Neuronal stem cell (in vitro differentiated cells): ENCODE measurements around the gene LRRC23.
A peak's percentile ranks its signal among the peaks of the same experiment; 100 is the strongest.

ENCODE experiments used
- DNase-seq: peaks from one replicate; pipeline ENCODE4 v3.0.0-alpha.2; 2013; ENCODE audit warnings: low spot score
- H2AFZ ChIP-seq: one replicate; pipeline ENCODE4 v1.6.1; 2013; ENCODE audit warnings: mild to moderate bottlenecking, low read length, inconsistent platforms
- H2AK5ac ChIP-seq: 2 replicates; pipeline ENCODE4 v1.6.1; 2013; ENCODE audit warnings: low read depth, mild to moderate bottlenecking, inconsistent platforms, low read length, moderate library complexity, mixed read lengths
- H2BK120ac ChIP-seq: 2 replicates; pipeline ENCODE4 v1.6.1; 2013; ENCODE audit warnings: low read depth, mild to moderate bottlenecking, inconsistent platforms, low read length, moderate library complexity, mixed read lengths
- H2BK12ac ChIP-seq: one replicate; pipeline ENCODE4 v1.6.1; 2013; ENCODE audit warnings: low read length, inconsistent platforms
- H2BK15ac ChIP-seq: 2 replicates; pipeline ENCODE4 v1.6.1; 2013; ENCODE audit warnings: mild to moderate bottlenecking, low read length, inconsistent platforms, mixed read lengths
- H2BK5ac ChIP-seq: one replicate; pipeline ENCODE4 v1.6.1; 2013; ENCODE audit warnings: inconsistent platforms, mild to moderate bottlenecking, low read length, moderate library complexity
- H3K14ac ChIP-seq: one replicate; pipeline ENCODE4 v1.6.1; 2013; ENCODE audit warnings: low read length, inconsistent platforms
- H3K18ac ChIP-seq: 2 replicates; pipeline ENCODE4 v1.6.1; 2013; ENCODE audit warnings: low read length, inconsistent platforms
- H3K23ac ChIP-seq: 2 replicates; pipeline ENCODE4 v1.6.1; 2013; ENCODE audit warnings: low read depth, mild to moderate bottlenecking, mixed read lengths, low read length, inconsistent platforms; ENCODE audit not compliant: poor library complexity
- H3K27ac ChIP-seq: replicated peaks from 3 replicates; pipeline ENCODE4 v1.5.1; 2013; ENCODE audit warnings: low read length, inconsistent platforms
- H3K27me3 ChIP-seq, 3 experiments: 2 replicates each; pipeline ENCODE4 v1.6.1; 2013; ENCODE audit warnings: low read length in 3 of 3, mild to moderate bottlenecking in 2 of 3, inconsistent platforms in 1 of 3, low read depth in 1 of 3, mixed read lengths in 1 of 3, moderate library complexity in 1 of 3; ENCODE audit not compliant: control insufficient read depth in 3 of 3, insufficient read depth in 3 of 3
- H3K36me3 ChIP-seq, 2 donors: replicated peaks in 1 of 2; 2 replicates each; pipeline ENCODE4 v1.6.1; 2013; ENCODE audit warnings: low read length in 2 of 2; ENCODE audit not compliant: control insufficient read depth in 2 of 2, insufficient read depth in 2 of 2
- H3K4ac ChIP-seq: 2 replicates; pipeline ENCODE4 v1.6.1; 2013; ENCODE audit warnings: inconsistent platforms, mild to moderate bottlenecking, low read length, moderate library complexity
- H3K4me1 ChIP-seq, 2 donors: 1 replicate in 1 of 2; 2 replicates in 1 of 2; pipeline ENCODE4 v1.6.1; 2013; ENCODE audit warnings: low read length in 2 of 2, low read depth in 1 of 2; ENCODE audit not compliant: control insufficient read depth in 2 of 2, insufficient read depth in 1 of 2
- H3K4me2 ChIP-seq: one replicate; pipeline ENCODE4 v1.6.1; 2013; ENCODE audit warnings: mild to moderate bottlenecking, low read length, inconsistent platforms; ENCODE audit not compliant: insufficient read depth, poor library complexity, severe bottlenecking
- H3K4me3 ChIP-seq, 2 donors: 2 replicates each; pipeline ENCODE4 v1.5.1; 2013; ENCODE audit warnings: low read length in 2 of 2, mild to moderate bottlenecking in 2 of 2, inconsistent platforms in 1 of 2, moderate library complexity in 1 of 2
- H3K79me1 ChIP-seq: one replicate; pipeline ENCODE4 v1.6.1; 2013; ENCODE audit warnings: low read depth, mild to moderate bottlenecking, inconsistent platforms, low read length, moderate library complexity
- H3K9ac ChIP-seq: one replicate; pipeline ENCODE4 v1.6.1; 2013; ENCODE audit warnings: mild to moderate bottlenecking, low read depth, low read length, inconsistent platforms; ENCODE audit not compliant: poor library complexity
- H3K9me3 ChIP-seq, 2 donors: replicated peaks in 1 of 2; 2 replicates each; pipeline versions ENCODE3 to v1.6.1; 2013; ENCODE audit warnings: low read length in 2 of 2, mild to moderate bottlenecking in 2 of 2, inconsistent platforms in 1 of 2, low read depth in 1 of 2, mixed read lengths in 1 of 2, moderate library complexity in 1 of 2; ENCODE audit not compliant: control insufficient read depth in 2 of 2, insufficient read depth in 1 of 2
- H4K8ac ChIP-seq: one replicate; pipeline ENCODE4 v1.6.1; 2013; ENCODE audit warnings: low read depth, mild to moderate bottlenecking, inconsistent platforms, low read length, moderate library complexity
- H4K91ac ChIP-seq: one replicate; pipeline ENCODE4 v1.6.1; 2013; ENCODE audit warnings: low read length, low read depth, mild to moderate bottlenecking, inconsistent platforms; ENCODE audit not compliant: poor library complexity
- WGBS, 2 donors: extraction: QIAGEN DNeasy Blood & Tissue Kit; methylation state at CpG; one replicate each; pipeline ENCODE4 v1.1.7; 2013; ENCODE audit warnings: missing lambda C conversion rate in 2 of 2, mixed read lengths in 1 of 2; ENCODE audit not compliant: insufficient read length in 2 of 2, insufficient replicate concordance in 1 of 2; ENCODE audit errors: extremely low coverage in 2 of 2; 5-methylcytosine and 5-hydroxymethylcytosine counted together

LRRC23 gene

DNA sequence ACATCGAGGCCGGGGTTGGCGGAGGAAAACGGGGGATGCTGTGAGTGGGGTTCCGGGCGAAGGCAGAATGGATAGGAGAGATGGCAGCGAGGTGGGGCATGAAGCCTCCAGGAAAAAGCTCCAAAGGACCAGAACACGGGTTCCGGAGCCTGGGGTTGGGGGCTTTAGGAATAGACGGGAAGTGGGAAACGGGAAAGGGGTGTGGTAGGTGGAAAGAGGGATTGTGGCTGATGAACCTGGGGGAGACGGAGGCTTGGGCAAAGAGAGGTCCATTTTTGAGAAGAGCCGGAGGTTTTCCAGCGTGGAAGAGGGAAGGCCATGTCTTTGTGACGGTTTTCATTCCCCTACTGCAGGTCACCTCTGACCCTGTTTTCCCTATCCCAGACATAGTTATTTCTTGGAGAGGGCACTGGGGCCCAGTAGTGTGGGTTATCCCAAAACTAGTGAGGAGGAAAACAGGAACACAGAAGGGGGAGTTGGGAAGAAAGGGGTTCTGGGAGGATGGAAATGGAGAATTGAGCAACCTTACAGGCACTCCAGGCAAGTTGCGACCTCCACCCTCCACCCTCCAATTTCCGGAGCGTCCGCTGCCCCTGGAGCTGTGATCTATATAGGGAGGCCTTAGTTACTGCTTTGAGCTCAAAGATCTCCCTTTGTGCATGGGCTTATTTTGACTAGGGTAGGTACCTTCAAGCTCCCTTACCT lies 24.2 kb downstream of the LRRC23 start:
- Histone ChIP-seq H3K4me2 (peak overlapping the region; percentile 76), H3K27me3 (no peaks in the 10 kb centered on the region), H2AK5ac (peak overlapping the region; percentile 66), H4K8ac (no peak overlapping the region), H3K18ac (peak overlapping the region; percentile 86), H2BK5ac (peak overlapping the region; percentile 55), H3K79me1 (peaks cover 1% of the 10 kb centered on the region), H3K36me3 (peaks cover 4 to 40% of the 10 kb centered on the region in 2 donors), H3K4me3 (peak overlapping the region; percentile 77 to 88), H3K23ac (peak overlapping the region; percentile 32), H3K4me1 (peaks cover 21 to 36% of the 10 kb centered on the region in 2 donors), H3K27ac (no peak overlapping the region), H2AFZ (no peak overlapping the region), H3K4ac (no peak overlapping the region), H3K14ac (no peak overlapping the region), H4K91ac (no peak overlapping the region), H2BK120ac (peak overlapping the region; percentile 64), H3K9ac (peak overlapping the region; percentile 87), H2BK12ac (no peak overlapping the region), H3K9me3 (no peaks in the 10 kb centered on the region), H2BK15ac (no peak overlapping the region)
- no peak for DNase-seq
- WGBS, 2 donors = no CpG with 5 or more reads among the region's 19 CpGs

DNA sequence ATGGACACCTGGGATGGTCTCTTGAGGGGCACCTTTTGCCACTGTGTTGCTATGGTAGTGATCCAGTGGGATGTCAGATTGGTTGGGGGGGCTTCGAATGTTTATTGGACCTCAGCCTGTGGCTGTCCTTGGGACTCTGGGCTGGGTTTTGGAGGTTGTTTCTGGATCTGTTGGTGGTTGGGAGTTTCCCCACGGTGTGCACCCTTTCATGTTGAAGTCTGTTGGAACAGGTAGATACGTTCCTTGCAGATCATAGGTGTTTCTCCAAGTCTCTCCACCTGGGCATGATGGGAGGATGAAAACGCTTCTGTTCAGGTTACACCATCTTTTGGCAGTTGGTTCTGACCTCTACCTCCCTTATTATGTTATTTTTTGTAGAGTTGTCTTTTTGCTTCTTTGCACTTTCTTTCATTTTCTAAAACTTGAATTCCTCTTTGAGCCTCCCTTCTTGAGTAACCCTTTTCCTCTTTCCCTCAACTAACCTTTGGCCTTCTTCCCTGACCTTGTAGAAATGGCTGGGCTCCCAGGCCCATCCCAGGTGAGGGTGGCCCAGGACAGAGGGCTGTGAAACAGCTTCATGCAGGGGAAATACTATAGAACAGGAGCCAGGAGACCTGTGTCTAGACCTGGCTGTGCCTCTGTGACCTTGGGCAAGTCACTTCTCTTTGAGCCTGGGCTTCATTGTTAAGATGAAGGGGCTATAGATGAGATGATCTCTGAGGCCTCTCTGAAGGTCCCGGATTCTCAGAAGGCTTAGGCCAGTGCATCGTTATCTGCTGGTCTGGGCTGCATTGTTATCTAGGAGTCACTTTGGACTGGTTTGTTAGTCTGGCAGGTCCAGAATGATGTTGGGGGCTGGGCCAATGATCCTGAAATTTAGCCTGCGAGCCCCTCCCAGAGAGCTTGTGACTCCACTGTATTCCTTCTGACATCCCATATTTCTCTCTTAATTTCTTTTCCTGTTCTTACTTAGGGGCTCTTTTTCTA lies 25.1 kb downstream of the LRRC23 start:
- WGBS, 2 donors = no CpG with 5 or more reads among the region's 7 CpGs
- H2AK5ac ChIP-seq = no peak overlapping the region
- no peaks in the 10 kb centered on the region for H3K9me3 ChIP-seq
- no peak overlapping the region for H2BK12ac ChIP-seq
- H2BK5ac ChIP-seq = peak overlapping the region; percentile 55
- peak overlapping the region; percentile 87 for H3K9ac ChIP-seq
- H3K4me1 ChIP-seq = peaks cover 18 to 28% of the 10 kb centered on the region in 2 donors
- H3K4me2 ChIP-seq = peak overlapping the region; percentile 76
- DNase-seq = no peak
- H3K36me3 ChIP-seq = peaks cover 12 to 49% of the 10 kb centered on the region in 2 donors
- no peak overlapping the region for H4K91ac ChIP-seq
- H3K18ac ChIP-seq = no peak overlapping the region
- no peak overlapping the region for H3K27ac ChIP-seq
- H3K79me1 ChIP-seq = peaks cover 1% of the 10 kb centered on the region
- H2AFZ ChIP-seq = no peak overlapping the region
- no peak overlapping the region for H2BK120ac ChIP-seq
- H3K27me3 ChIP-seq = no peaks in the 10 kb centered on the region
- no peak overlapping the region for H3K23ac ChIP-seq
- no peak overlapping the region for H3K14ac ChIP-seq
- H3K4ac ChIP-seq = no peak overlapping the region
- peak overlapping the region; percentile 77 to 88 for H3K4me3 ChIP-seq
- H2BK15ac ChIP-seq = no peak overlapping the region
- no peak overlapping the region for H4K8ac ChIP-seq

DNA sequence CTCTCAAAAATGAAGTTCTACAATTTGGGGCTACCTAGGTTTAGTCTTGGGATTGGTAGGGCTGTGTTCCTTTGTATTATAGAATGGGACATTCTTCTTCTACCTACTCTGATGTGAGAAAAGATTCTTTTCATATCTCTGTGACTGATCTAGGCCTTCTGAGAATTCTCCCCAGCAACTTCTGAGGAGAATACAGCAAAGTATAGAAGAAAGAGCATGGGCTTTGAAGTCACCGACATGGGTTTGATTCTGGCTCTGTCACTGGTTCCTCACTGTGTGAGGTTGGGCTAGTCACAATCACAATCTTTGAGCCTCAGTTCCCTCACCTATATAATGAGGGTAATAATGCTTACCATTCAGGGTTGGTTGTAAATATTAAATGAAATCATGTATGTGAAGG lies 28.1 kb downstream of the LRRC23 start:
- H3K36me3 ChIP-seq = peaks cover 29 to 72% of the 10 kb centered on the region in 2 donors
- no peak overlapping the region for H3K18ac ChIP-seq
- WGBS, 2 donors = no CpG with 5 or more reads among the region's 1 CpG
- peaks cover 5% of the 10 kb centered on the region for H3K79me1 ChIP-seq
- no peak overlapping the region for H3K23ac ChIP-seq
- H2BK12ac ChIP-seq = no peak overlapping the region
- no peak overlapping the region for H3K4me3 ChIP-seq
- H2BK5ac ChIP-seq = no peak overlapping the region
- H3K9me3 ChIP-seq = no peaks in the 10 kb centered on the region
- H3K4me2 ChIP-seq = no peak overlapping the region
- H3K14ac ChIP-seq = no peak overlapping the region
- no peak overlapping the region for H4K91ac ChIP-seq
- H3K4me1 ChIP-seq = peaks cover 8 to 13% of the 10 kb centered on the region in 2 donors
- no peak for DNase-seq
- no peak overlapping the region for H4K8ac ChIP-seq
- H3K9ac ChIP-seq = no peak overlapping the region
- H3K27me3 ChIP-seq = no peaks in the 10 kb centered on the region
- no peak overlapping the region for H2BK15ac ChIP-seq
- no peak overlapping the region for H3K27ac ChIP-seq
- H3K4ac ChIP-seq = no peak overlapping the region
- H2BK120ac ChIP-seq = no peak overlapping the region
- H2AFZ ChIP-seq = no peak overlapping the region
- H2AK5ac ChIP-seq = no peak overlapping the region

DNA sequence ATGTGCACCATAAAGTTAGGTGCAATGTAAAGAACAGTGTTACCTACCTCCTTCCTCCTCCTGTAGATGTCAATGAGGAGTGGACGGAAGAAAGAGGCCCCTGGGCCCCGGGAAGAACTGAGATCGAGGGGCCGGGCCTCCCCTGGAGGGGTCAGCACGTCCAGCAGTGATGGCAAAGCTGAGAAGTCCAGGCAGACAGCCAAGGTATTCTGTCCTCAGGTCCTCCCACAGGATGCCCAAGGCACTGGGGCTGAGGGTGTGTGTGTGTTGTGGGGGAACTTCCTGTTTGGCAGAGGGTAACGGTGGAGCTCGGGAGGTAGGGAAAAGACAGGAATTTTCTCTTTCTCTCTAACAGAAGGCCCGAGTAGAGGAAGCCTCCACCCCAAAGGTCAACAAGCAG lies 29.5 kb downstream of the LRRC23 start:
- H2BK12ac ChIP-seq = no peak overlapping the region
- no peak overlapping the region for H3K14ac ChIP-seq
- H2BK120ac ChIP-seq = no peak overlapping the region
- H3K27me3 ChIP-seq = no peaks in the 10 kb centered on the region
- H2BK5ac ChIP-seq = no peak overlapping the region
- H3K36me3 ChIP-seq = peaks cover 35 to 82% of the 10 kb centered on the region in 2 donors
- H3K4me3 ChIP-seq = no peak overlapping the region
- no peak overlapping the region for H4K8ac ChIP-seq
- H3K4ac ChIP-seq = no peak overlapping the region
- no peak for DNase-seq
- no peaks in the 10 kb centered on the region for H3K9me3 ChIP-seq
- H3K4me2 ChIP-seq = no peak overlapping the region
- H3K79me1 ChIP-seq = peaks cover 12% of the 10 kb centered on the region
- H2BK15ac ChIP-seq = no peak overlapping the region
- H2AK5ac ChIP-seq = no peak overlapping the region
- H2AFZ ChIP-seq = no peak overlapping the region
- H3K23ac ChIP-seq = no peak overlapping the region
- H3K9ac ChIP-seq = no peak overlapping the region
- peaks cover 12 to 13% of the 10 kb centered on the region in 2 donors for H3K4me1 ChIP-seq
- no CpG with 5 or more reads among the region's 8 CpGs for WGBS, 2 donors
- no peak overlapping the region for H4K91ac ChIP-seq
- H3K18ac ChIP-seq = no peak overlapping the region
- H3K27ac ChIP-seq = no peak overlapping the region
